Fibroblast of the aortic adventitia (primary cell): ENCODE measurements around the gene ITPK1. TPM values are rescaled to one million over a fixed set of nuclear protein-coding genes. Genes with fewer than 3 reads are reported as not detected.
A peak's percentile ranks its signal among the peaks of the same experiment; 100 is the strongest.
"Not testable (repeated sequence)": the region's sequence is repeated elsewhere in the genome, so short reads cannot be mapped to it uniquely, and the experiment has no call there.

ENCODE experiments used
- DNase-seq: peaks from one replicate; pipeline ENCODE4 v3.0.0-alpha.2; 2010; ENCODE audit warnings: low read depth
- H3K4me3 ChIP-seq: 2 replicates; pipeline ENCODE4 v1.5.1; 2011; ENCODE audit warnings: low read depth, mild to moderate bottlenecking, control low read depth, low read length, moderate library complexity
- CTCF ChIP-seq: IDR thresholded peaks from 2 replicates; pipeline ENCODE4 v1.5.1; 2011; ENCODE audit warnings: mild to moderate bottlenecking, low read length, control low read depth, inconsistent platforms; ENCODE audit not compliant: insufficient read depth
- total RNA-seq: library from RNA; depleted of rRNA; stranded (reverse); fragments of >200 nt; gene quantifications from 2 replicates; pipeline ENCODE4 v1.2.3, GENCODE V29; 2012; ENCODE audit warnings: low replicate concordance

Gene ITPK1
- 3.7 and 20.1 TPM in 2 replicates for total RNA-seq

GRCh38 chr14:93115821-93116675, at the start of gene ITPK1:
Gene ITPK1 (minus strand): TSS chr14:93115925. CDS start chr14:93115163, 762 bp downstream.
- DNase-seq, result peak; percentile 35

GRCh38 chr14:93163564-93163963, 47.8 kb upstream of the ITPK1 start:
- no peak for TF ChIP-seq CTCF
- no peak for DNase-seq
- no peak overlapping the region for H3K4me3 ChIP-seq

More at GRCh38 chr14:93115821-93116675, at the start of gene ITPK1:
- H3K4me3 ChIP-seq, result peak within 1 kb of the TSS; percentile 80
- TF ChIP-seq CTCF, result peak; percentile 11

GRCh38 chr14:93161411-93161940, 45.8 kb upstream of the ITPK1 start:
- no peak for DNase-seq
- no peak for TF ChIP-seq CTCF

GRCh38 chr14:93160353-93160801, 44.7 kb upstream of the ITPK1 start:
- DNase-seq, result peak; percentile 10
- peak; percentile 58 for TF ChIP-seq CTCF
- H3K4me3 ChIP-seq, result no peak overlapping the region

More at GRCh38 chr14:93161411-93161940, 45.8 kb upstream of the ITPK1 start:
- H3K4me3 ChIP-seq, result no peak overlapping the region

GRCh38 chr14:93159625-93160352, 44.1 kb upstream of the ITPK1 start:
- DNase-seq, H3K4me3 ChIP-seq: not testable (repeated sequence)

- not testable (repeated sequence) for DNase-seq, H3K4me3 ChIP-seq
These were observed 42.6 kb upstream of the ITPK1 start for GRCh38 chr14:93158349-93158748.

- DNase-seq, result no peak
- TF ChIP-seq CTCF, result no peak
- H3K4me3 ChIP-seq, result no peak overlapping the region
These were observed 41.1 kb upstream of the ITPK1 start for GRCh38 chr14:93156693-93157369.
